ENCODE data around the gene ATP4A. TPM values are rescaled to one million over a fixed set of nuclear protein-coding genes. Genes with fewer than 3 reads are reported as not detected.

The ATP4A gene
- total RNA-seq, 1 donor from 2014 or later = not detected

GRCh38 chr19:35549174-35549788 lies 14.2 kb downstream of the ATP4A start:
- DNase-seq = no peak

- no peak for DNase-seq
Observed at GRCh38 chr19:35546532-35546931, 16.9 kb downstream of the ATP4A start.

- no peak for DNase-seq
Observed at GRCh38 chr19:35545855-35546381, 17.5 kb downstream of the ATP4A start.

- DNase-seq = peak; percentile 42
Observed at GRCh38 chr19:35545001-35545854, 18.2 kb downstream of the ATP4A start, which contains the start of gene TMEM147. Gene TMEM147 (plus strand): TSS chr19:35545626. CDS start chr19:35545740, 114 bp downstream.

- DNase-seq = no peak
Observed at GRCh38 chr19:35544110-35544802, 19.2 kb downstream of the ATP4A start.

GRCh38 chr19:35543280-35544109 lies 20.0 kb downstream of the ATP4A start:
- no peak for DNase-seq

GRCh38 chr19:35542209-35542608 lies 21.2 kb downstream of the ATP4A start:
- no peak for DNase-seq

GRCh38 chr19:35540356-35540927 lies 23.0 kb downstream of the ATP4A start:
- DNase-seq = no peak

GRCh38 chr19:35539850-35540249 lies 23.6 kb downstream of the ATP4A start:
- no peak for DNase-seq

GRCh38 chr19:35539314-35539713 lies 24.1 kb downstream of the ATP4A start:
- no peak for DNase-seq

- no peak for DNase-seq
Observed at GRCh38 chr19:35534803-35535480, 28.5 kb downstream of the ATP4A start.

- DNase-seq = peak; percentile 27
Observed at GRCh38 chr19:35533822-35534392, 29.6 kb downstream of the ATP4A start.

GRCh38 chr19:35533201-35533821 lies 30.1 kb downstream of the ATP4A start, which contains the start of gene GAPDHS:
Gene GAPDHS (plus strand): TSS chr19:35533456. CDS start chr19:35533528, 72 bp downstream.
- DNase-seq = no peak

GRCh38 chr19:35531291-35531690 lies 32.2 kb downstream of the ATP4A start:
- no peak for DNase-seq

- no peak for DNase-seq
Observed at GRCh38 chr19:35529241-35530218, 33.9 kb downstream of the ATP4A start.

GRCh38 chr19:35528218-35529038 lies 35.0 kb downstream of the ATP4A start, which contains the start of gene SBSN:
Gene SBSN (minus strand): TSS chr19:35528311. CDS start chr19:35528281, 30 bp downstream.
- no peak for DNase-seq

GRCh38 chr19:35525873-35526272 lies 37.6 kb downstream of the ATP4A start:
- DNase-seq = no peak

Measured in skin of body (tissue), 2 donors.